ENCODE results near the gene TPO.
"Not testable (repeated sequence)": the region's sequence is repeated elsewhere in the genome, so short reads cannot be mapped to it uniquely, and the experiment has no call there.

Gene TPO

GRCh38 chr2:1569879-1570450 lies 156.7 kb downstream of the TPO start:
- Histone ChIP-seq H2AFZ (no peak overlapping the region), H3K27me3 (ENCODE audit: control insufficient read depth, insufficient read depth, low read length) (no peaks in the 10 kb centered on the region), H3K4me3 (ENCODE audit: low read depth, low read length) (no peak overlapping the region), H3K9me3 (ENCODE audit: control insufficient read depth, low read length) (no peaks in the 10 kb centered on the region), H3K79me2 (no peaks in the 10 kb centered on the region), H3K9ac (no peak overlapping the region), H3K36me3 (ENCODE audit: control insufficient read depth, insufficient read depth, low read length) (no peaks in the 10 kb centered on the region), H3K4me2 (ENCODE audit: low read length) (no peak overlapping the region), H3K4me1 (no peaks in the 10 kb centered on the region), H3K27ac (no peak overlapping the region)
- TF ChIP-seq CTCF (IDR thresholded peaks at IDR 0.05), result no peak

- H3K9me3 ChIP-seq (ENCODE audit: control insufficient read depth, low read length), result no peaks in the 10 kb centered on the region
- H3K4me1 ChIP-seq, result no peaks in the 10 kb centered on the region
- H3K9ac ChIP-seq, result no peak overlapping the region
- H3K79me2 ChIP-seq, result no peaks in the 10 kb centered on the region
- H3K4me3 ChIP-seq (ENCODE audit: low read depth, low read length), result no peak overlapping the region
- H3K4me2 ChIP-seq (ENCODE audit: low read length), result no peak overlapping the region
- no peaks in the 10 kb centered on the region for H3K36me3 ChIP-seq (ENCODE audit: control insufficient read depth, insufficient read depth, low read length)
- no peak for TF ChIP-seq CTCF (IDR thresholded peaks at IDR 0.05)
- no peaks in the 10 kb centered on the region for H3K27me3 ChIP-seq (ENCODE audit: control insufficient read depth, insufficient read depth, low read length)
- no peak overlapping the region for H2AFZ ChIP-seq
- no peak overlapping the region for H3K27ac ChIP-seq
Measured at GRCh38 chr2:1571477-1572417, 158.5 kb downstream of the TPO start.

- no peak overlapping the region for H3K4me2 ChIP-seq (ENCODE audit: low read length)
- H3K9ac ChIP-seq, result no peak overlapping the region
- no peak overlapping the region for H3K27ac ChIP-seq
- H3K9me3 ChIP-seq (ENCODE audit: control insufficient read depth, low read length), result no peaks in the 10 kb centered on the region
- TF ChIP-seq CTCF (IDR thresholded peaks at IDR 0.05), result no peak
- no peaks in the 10 kb centered on the region for H3K79me2 ChIP-seq
- H2AFZ ChIP-seq, result no peak overlapping the region
- H3K36me3 ChIP-seq (ENCODE audit: control insufficient read depth, insufficient read depth, low read length), result no peaks in the 10 kb centered on the region
- no peaks in the 10 kb centered on the region for H3K4me1 ChIP-seq
- H3K27me3 ChIP-seq (ENCODE audit: control insufficient read depth, insufficient read depth, low read length), result no peaks in the 10 kb centered on the region
- no peak overlapping the region for H3K4me3 ChIP-seq (ENCODE audit: low read depth, low read length)
Measured at GRCh38 chr2:1572638-1573037, 159.4 kb downstream of the TPO start.

GRCh38 chr2:1577846-1578245 lies 164.6 kb downstream of the TPO start:
- H3K9me3 ChIP-seq (ENCODE audit: control insufficient read depth, low read length), result no peaks in the 10 kb centered on the region
- no peak overlapping the region for H3K4me3 ChIP-seq (ENCODE audit: low read depth, low read length)
- H3K4me1 ChIP-seq, result no peaks in the 10 kb centered on the region
- H3K9ac ChIP-seq, result no peak overlapping the region
- no peak overlapping the region for H3K4me2 ChIP-seq (ENCODE audit: low read length)
- H2AFZ ChIP-seq, result no peak overlapping the region
- no peak for TF ChIP-seq CTCF (IDR thresholded peaks at IDR 0.05)
- no peaks in the 10 kb centered on the region for H3K36me3 ChIP-seq (ENCODE audit: control insufficient read depth, insufficient read depth, low read length)
- no peak overlapping the region for H3K27ac ChIP-seq
- no peaks in the 10 kb centered on the region for H3K79me2 ChIP-seq
- H3K27me3 ChIP-seq (ENCODE audit: control insufficient read depth, insufficient read depth, low read length), result no peaks in the 10 kb centered on the region

GRCh38 chr2:1581257-1581964 lies 168.1 kb downstream of the TPO start:
- not testable (repeated sequence) for H3K79me2 ChIP-seq; H2AFZ ChIP-seq; H3K36me3 ChIP-seq (ENCODE audit: control insufficient read depth, insufficient read depth, low read length); H3K4me1 ChIP-seq; H3K27ac ChIP-seq; H3K27me3 ChIP-seq (ENCODE audit: control insufficient read depth, insufficient read depth, low read length); H3K9me3 ChIP-seq (ENCODE audit: control insufficient read depth, low read length); H3K9ac ChIP-seq; H3K4me3 ChIP-seq (ENCODE audit: low read depth, low read length); H3K4me2 ChIP-seq (ENCODE audit: low read length)

All from parathyroid adenoma (tissue), 2 donors.